Measurements from ENCODE around the gene NDUFA7. TPM values are rescaled to one million over a fixed set of nuclear protein-coding genes. Genes with fewer than 3 reads are reported as not detected.
"Not testable (repeated sequence)": the region's sequence is repeated elsewhere in the genome, so short reads cannot be mapped to it uniquely, and the experiment has no call there.

The NDUFA7 gene
- total RNA-seq, 1 donor from 2014 or later = 46.7 TPM

DNA sequence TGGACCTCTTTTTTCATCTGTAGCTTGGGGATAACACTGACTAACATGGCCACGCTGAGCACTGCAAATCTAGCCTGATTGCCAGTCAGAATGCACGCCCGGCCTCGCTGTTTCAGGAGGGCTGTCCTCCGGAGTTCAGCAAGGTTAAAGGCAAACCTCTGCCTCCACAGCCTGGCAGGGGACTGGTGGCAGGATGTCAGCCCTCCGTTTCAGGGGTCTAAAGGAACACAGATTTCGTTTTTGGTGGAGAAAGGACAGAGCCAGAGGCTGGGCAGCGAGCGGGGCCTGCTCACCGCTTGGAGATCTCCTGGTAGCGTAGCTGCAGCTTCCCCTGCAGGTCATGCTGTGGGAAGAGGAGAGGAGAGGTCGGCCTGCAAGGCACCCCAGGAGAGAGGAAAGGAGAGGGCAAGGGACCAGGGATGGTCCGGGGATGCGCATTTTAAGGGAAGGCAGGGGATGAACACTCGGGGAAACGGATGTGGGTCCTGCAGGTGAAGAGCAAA is 560 bp downstream of the NDUFA7 start:
- no peak for DNase-seq (ENCODE audit: low read depth, low spot score)

DNA sequence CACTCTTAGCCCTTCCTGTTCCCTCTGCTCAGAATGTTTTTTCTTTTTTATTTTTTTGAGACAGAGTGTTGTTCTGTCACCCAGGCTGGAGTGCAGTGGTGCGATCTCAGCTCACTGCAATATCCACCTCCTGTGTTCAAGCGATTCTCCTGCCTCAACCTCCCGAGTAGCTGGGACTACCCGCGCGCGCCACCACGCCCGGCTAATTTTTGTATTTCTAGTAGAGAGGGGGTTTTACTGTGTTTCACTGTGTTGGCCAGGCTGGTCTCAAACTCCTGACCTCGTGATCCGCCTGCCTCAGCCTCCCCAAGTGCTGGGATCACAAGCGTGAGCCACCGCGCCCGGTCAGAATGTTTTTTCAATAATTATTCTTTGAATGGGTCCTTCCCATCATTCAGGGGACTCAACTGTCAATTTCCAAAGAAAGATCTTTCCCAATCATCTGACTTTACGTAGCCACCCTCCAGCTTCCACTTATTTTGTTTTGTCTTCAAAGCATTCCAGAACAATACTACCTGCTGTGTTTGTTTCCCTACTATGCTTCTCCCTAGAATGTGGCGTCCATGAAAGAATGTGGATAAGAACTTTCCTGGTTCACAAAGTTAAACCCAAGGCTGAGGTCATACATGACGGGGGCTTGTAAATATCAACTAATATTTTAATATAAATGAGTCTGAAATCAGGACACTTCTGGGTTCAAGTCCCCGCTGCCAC is 1.2 kb downstream of the NDUFA7 start:
- DNase-seq (ENCODE audit: low read depth, low spot score) = no peak

DNA sequence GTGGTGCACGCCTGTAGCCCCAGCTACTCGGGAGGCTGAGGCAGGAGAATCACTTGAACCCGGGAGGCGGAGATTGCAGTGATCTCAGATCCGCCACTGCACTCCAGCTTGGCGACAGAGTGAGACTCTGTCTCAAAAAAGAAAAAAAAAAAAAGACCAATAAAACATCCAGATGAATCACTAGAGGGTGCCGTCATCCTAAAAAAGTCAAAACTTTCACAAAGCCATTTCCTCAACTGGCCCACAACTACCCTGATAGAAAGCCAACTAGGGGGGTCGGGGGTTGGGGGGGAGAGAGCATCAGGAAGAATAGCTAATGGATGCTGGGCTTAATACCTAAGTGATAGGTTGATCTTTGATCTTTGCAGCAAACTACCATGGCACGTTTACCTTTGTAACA is 2.3 kb downstream of the NDUFA7 start:
- DNase-seq (ENCODE audit: low read depth, low spot score) = not testable (repeated sequence)

DNA sequence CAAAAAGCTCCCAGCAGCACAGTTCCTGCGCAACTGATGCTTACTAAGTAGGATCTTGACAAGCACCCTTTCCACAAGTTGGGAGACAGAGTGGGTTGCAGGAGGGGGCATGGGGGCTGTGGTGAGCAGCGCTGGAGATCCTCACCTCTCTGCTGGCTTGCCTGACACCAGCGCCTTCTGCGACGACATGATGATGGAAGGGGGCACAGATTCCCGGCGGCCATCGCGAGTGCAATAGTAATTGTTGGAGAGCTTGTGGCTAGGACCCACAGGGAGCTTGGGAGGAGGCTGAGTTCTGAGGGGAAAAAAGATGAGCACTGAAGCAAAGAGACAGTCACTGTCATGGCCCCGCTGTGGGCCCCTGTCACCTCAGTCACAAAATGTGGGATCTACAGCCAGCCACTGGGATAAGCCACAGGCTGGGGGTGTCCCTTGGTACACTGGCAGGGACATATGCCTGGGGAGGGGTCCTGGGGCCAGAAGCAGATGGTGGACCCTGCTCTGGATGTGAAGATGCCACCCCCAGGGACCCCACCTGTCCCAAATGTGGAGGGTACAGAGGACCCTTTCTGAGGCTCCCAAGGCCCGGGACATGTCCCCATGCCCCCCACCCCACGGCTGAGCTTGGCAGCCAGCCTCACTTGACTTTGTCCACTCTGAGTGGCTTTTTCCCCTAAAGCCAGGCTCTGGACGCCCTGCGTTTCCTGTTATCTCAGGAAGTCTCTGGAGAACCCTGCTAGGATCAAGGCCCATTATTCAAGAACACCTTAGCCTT is 4.6 kb downstream of the NDUFA7 start:
- DNase-seq (ENCODE audit: low read depth, low spot score) = no peak

GRCh38 chr19:8314981-8315640 is 6.1 kb downstream of the NDUFA7 start:
- not testable (repeated sequence) for DNase-seq (ENCODE audit: low read depth, low spot score)

DNA sequence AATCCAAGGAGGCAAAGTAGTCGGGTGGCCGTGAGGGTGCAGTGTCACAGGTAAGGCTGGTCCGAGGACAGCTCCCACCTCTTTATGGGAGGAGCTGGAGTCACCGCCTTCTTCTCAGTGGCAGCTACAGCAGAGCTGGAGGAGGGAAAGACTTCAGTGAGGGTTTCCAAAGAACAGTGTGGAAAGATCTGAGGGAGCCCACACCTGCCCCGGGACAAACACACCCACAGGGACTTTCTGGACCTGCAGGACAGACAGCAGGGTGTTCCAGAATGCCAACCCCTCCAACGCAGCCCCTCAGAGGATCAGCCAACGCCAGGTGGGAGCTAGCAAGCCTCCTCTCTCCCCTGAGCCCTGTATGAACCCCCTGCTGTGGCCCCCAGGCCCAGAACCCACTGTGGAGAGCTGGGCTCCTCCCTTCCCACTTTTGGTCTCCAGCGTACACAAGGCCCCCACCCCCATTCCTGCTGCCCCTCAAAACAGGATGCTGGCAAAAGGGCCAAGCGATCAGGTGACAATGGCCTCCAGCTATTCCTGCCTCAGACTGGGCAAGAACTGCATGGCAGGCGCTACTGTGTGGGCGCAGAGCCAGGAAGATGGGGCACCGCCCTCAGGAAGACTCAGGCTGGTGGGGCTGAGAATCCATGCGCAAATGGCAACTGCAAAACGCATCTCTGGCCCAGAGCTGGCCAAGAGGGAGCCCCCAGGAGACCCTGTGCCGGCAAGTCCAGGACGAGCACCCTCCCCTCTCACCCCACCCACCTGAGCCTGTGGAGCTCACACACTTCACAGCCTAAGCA is 9.5 kb downstream of the NDUFA7 start:
- no peak for DNase-seq (ENCODE audit: low read depth, low spot score)

- no peak for DNase-seq (ENCODE audit: low read depth, low spot score)
These were observed 10.7 kb downstream of the NDUFA7 start for GRCh38 chr19:8310342-8311055.

DNA sequence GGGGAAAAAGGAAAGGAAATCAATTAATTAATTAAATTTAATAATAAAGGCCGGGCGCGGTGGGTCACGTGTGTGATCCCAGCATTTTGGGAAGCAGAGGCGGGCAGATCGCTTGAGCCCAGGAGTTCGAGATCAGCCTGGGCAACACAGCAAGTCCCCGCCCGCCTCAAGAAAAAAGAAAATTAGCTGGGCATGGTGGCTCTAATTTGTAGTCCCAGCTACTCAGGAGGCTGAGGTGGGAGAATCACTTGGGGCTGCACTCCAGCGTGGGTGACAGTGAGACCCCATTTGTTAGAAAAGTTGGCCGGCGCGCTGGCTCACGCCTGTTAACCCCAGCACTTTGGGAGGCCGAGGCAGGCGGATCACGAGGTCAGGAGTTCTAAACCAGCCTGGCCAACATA is 12.3 kb downstream of the NDUFA7 start:
- DNase-seq (ENCODE audit: low read depth, low spot score) = no peak

DNA sequence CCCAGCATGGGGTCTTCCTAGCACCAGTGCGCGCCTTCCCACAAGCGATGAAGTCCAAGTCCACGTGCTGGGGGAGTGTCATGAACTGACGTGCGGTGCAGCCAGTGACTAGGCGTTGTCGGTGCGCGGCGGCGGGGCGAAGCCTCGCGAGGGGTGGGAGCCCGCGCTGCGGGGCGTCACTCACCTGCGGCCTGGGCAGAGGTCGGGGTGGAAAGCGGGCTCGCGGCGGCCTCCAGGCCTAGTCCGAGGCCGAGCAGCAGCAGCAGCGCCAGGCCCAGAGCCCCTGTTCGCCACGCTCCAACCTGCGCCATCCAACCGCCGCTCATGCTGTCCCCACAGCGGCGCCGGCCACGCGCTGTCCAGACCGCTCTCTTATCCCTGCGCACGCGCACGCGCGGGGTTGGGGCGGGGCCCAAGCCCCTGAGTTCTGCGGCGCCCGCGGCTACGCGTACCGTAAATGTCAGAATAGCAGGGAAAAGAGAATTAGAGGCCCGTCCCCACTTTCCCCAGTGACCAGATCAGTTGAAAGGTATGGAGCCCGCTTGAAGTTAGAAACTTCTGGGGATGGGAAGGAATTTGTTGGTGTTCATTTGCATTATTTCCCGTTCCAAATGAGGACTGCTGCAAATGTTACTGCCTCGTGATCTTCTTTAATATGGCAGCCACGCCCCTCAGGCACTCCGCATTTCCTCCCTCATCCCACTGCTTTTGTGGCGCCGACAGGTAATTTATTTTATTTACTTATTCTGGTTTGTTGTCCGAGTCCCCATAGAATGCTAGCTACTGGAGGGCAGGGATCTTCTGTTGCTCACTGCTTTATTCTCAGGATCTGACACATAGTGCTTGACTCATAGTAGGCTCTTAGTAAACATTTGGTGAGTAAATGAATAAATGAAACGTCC is 13.0 kb downstream of the NDUFA7 start, which contains the start of gene CD320:
Gene CD320, minus strand, starts transcription at position 394 of the 902 bp plus-strand sequence. Its CDS starts 68 bp downstream, at position 326.
- peak; percentile 62 for DNase-seq (ENCODE audit: low read depth, low spot score)

DNA sequence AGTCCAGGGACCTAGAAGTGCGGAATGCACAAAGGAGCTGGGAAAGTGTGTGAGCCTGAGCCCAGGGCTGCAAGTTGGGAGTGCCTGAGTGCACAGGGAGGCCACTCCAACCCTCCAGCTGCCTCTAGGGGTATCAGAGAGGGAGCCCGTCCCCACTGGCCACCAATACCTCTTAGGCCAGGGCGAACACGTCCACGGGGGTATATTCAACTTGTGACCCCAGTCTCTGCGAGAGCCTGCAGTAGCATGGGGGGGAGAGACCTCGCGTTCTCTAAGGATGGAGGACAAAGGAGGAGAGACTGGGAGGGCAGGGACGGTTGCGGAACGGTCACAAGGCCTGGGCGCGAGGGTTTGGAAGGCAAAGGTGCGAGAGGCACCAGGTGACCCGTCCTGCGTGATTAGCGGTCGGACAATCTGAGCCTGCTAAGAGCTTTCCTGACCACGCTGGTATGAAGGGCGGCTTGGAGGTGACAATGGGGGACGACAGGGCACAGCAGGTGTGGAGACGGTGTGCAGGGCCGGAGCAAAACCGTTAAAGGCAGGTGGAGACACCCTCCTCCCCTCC is 13.7 kb downstream of the NDUFA7 start:
- no peak for DNase-seq (ENCODE audit: low read depth, low spot score)

DNA sequence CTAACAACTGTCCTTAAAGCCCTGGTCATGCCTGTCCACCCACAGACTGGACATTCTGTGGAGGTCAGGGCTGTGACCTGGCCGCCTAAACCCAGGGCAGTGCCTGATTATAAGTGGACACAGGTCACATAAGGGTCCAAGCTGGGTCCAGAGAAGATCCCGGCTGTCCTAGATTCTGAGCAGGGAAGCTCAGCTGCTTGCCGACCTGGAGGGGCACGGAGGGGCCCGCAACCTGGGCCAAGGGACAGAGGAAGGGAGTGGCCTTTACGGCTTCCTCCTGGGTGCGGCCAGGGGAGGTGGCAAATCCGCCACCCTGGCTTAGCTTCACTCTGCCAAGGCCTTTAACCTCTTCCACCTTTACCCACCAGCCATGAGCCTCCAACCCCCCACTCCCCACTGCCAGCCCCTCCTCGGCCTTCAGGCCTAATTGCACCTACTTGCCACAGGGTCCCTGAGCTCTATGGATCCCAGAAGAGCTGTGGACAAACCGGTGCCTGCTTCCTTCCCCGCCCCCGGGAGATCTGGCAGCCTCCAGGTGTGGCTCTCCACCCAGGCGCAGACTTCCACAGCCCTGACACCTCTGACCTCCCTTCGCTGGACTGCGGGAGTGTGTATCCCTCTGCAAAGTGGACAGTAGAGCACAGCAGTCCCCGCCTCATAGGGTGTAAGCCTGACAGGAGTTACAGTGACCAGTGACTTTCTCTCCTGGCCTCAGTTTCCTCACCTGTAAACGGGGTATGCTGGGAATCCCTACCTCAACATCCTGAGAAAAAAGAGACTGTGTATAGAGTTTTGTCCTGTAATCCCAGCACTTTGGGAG is 14.7 kb downstream of the NDUFA7 start:
- no peak for DNase-seq (ENCODE audit: low read depth, low spot score)

DNA sequence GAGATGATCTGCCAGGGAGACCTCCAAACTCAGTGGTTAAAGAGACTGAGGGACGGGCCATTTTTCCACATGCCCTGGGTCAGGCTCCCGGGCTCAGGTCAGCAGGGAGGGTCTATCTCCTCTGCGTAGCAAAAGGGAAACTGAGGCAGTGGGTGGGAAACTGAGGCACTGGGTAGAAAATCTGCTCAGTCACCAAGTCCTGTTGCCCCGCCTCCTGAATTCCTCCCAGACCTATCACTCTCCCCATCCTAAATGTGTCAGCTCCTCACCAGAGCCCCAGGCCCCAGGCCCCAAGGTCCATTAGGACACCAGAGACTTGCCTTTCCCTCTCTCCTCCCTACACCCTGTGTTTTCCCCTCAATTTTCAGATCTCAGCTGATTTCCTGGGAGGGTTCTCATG is 15.4 kb downstream of the NDUFA7 start:
- no peak for DNase-seq (ENCODE audit: low read depth, low spot score)

DNA sequence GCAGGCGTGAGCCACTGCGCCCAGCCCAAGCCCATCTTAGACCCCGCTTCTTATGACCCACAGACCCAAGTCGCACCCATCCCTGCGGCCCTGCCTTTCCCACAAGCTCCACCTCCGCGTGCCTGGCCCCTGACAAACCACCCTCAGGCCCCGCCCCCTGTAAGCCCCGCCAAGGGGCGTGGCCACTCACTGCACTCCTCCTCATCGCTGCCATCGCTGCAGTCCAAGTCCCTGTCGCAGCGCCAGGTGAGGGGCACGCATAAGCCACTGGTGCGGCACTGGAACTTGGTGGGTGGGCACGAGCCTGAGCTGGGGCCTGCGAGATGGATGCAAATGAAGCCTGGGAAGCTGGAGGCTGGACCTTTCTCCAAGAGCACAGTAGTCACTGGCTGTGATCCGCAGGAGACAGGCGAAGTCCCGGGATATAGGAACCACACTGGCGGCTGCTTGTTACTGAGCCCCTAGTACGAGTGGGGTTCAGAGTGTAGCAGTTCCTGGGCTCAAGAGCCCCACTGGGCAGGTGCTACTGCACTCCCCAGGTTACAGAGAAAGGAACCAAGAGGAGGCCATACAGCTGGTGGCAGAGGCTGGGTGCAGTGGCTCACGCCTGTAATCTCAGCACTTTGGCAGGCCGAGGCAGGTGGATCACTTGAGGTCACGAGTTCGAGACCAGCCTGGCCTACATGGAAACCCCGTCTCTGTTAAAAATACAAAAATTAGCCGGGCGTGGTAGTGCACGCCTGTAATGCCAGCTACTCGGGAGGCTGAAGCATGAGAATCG is 16.1 kb downstream of the NDUFA7 start:
- no peak for DNase-seq (ENCODE audit: low read depth, low spot score)

DNA sequence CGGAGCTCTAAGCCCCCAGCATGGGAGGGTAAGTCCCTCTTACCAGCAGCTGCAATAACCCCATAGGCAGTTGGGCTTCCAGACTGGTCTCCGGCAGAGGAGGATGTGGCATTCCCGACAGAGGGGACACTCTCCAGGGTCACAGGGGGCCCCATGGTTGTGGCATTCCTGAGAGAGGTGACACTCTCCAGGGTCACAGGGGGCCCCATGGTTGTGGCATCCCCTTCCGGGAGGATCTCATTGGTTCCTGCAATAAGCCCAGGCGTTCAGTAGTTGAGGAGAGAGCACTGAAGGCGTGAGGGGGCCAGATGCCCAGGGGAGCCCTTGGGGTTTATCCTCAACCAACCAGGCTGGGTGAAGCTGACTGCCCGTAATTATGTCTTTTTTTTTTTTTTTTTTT is 18.4 kb downstream of the NDUFA7 start:
- DNase-seq (ENCODE audit: low read depth, low spot score) = no peak

DNA sequence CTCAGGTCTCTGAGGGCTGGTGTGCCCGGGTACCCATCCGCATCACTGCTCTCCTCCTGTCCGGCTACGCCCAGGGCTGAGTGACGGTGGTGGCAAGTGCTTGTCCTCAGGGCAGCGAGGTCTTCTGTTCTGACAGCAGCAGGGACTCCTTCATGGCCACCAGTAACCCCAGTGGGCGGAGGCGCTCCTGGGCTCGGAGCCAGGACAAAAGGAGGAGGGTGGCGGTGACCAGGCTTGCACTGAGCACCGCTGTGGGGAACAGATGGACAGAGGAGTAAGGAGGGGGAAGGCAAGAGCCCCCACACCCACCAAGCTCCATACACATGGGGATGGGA is 18.9 kb downstream of the NDUFA7 start:
- DNase-seq (ENCODE audit: low read depth, low spot score) = no peak

DNA sequence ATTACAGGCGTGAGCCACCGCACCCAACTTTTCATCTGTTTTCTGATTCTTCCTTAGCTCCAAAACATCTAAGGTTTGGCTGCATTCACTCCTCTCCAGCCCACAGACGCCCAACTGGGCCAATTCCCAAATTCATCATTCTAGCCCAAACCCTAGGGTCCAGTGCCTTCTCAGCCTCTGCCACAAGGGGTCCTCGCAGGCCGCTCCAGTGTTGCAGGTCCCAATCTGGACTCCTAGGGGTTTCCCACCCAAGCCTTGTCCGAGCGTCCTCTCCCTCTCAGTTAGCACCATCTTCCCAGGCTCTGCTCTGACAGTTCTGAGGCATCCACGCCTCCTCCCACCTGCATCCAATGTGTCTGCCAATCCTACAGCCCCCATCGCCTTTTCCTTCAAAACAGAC is 29.8 kb downstream of the NDUFA7 start:
- not testable (repeated sequence) for DNase-seq (ENCODE audit: low read depth, low spot score)

DNA sequence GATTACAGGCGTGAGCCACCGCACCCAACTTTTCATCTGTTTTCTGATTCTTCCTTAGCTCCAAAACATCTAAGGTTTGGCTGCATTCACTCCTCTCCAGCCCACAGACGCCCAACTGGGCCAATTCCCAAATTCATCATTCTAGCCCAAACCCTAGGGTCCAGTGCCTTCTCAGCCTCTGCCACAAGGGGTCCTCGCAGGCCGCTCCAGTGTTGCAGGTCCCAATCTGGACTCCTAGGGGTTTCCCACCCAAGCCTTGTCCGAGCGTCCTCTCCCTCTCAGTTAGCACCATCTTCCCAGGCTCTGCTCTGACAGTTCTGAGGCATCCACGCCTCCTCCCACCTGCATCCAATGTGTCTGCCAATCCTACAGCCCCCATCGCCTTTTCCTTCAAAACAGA is 44.7 kb downstream of the NDUFA7 start:
- not testable (repeated sequence) for DNase-seq (ENCODE audit: low read depth, low spot score)

DNA sequence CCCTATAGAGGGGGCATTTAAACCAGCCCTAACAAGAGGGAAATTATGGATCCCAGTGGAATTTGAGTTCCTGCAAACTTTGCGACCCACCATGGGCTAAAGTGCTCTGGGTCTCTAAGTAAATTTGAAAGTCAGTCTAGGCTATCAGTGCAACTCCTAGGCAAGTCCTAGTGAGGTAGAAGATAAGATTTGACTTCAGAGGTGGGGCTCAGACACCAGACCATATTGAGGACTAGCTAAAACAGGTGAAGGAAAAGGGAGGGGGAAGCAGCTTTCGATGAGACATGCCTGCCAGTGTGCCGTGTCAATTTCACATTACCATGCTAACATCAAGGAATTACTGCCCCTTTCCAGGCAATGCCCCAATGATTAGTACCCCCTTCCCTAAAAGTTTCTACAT is 51.5 kb downstream of the NDUFA7 start:
- no peak for DNase-seq (ENCODE audit: low read depth, low spot score)

Measured in pulmonary artery endothelial cell (primary cell).